ENCODE data around the gene OR5M8. TPM values are rescaled to one million over a fixed set of nuclear protein-coding genes. Genes with fewer than 3 reads are reported as not detected.

The OR5M8 gene
- total RNA-seq, 6 experiments from 2014 or later, result not detected

- Mint-ChIP-seq H3K27me3 (ENCODE audit: insufficient read depth) (no peaks in the 10 kb centered on the region; the same call in 1 of the 2 replicates), H3K4me3 (no peak overlapping the region), H3K4me1 (ENCODE audit: low read depth) (no peaks in the 10 kb centered on the region), H3K9me3 (peaks cover 38% of the 10 kb centered on the region), H3K27ac (no peak overlapping the region), H3K36me3 (ENCODE audit: low read depth) (no peaks in the 10 kb centered on the region; the same call in 1 of the 2 replicates)
- no peak for DNase-seq
- TF ChIP-seq CTCF (IDR thresholded peaks at IDR 0.05), result no peak
Observed at GRCh38 chr11:56509439-56509838, 18.3 kb upstream of the OR5M8 start.

GRCh38 chr11:56497010-56497409, 5.8 kb upstream of the OR5M8 start:
- H3K27me3 Mint-ChIP-seq (ENCODE audit: insufficient read depth), result no peaks in the 10 kb centered on the region; the same call in 1 of the 2 replicates
- peaks cover 25% of the 10 kb centered on the region for H3K9me3 Mint-ChIP-seq

GRCh38 chr11:56495117-56495516, 3.9 kb upstream of the OR5M8 start:
- H3K27me3 Mint-ChIP-seq (ENCODE audit: insufficient read depth), result no peaks in the 10 kb centered on the region; the same call in 1 of the 2 replicates
- TF ChIP-seq CTCF (IDR thresholded peaks at IDR 0.05), result no peak
- H3K4me1 Mint-ChIP-seq (ENCODE audit: low read depth), result no peaks in the 10 kb centered on the region
- no peak for DNase-seq
- no peak overlapping the region for H3K4me3 Mint-ChIP-seq
- H3K27ac Mint-ChIP-seq, result no peak overlapping the region
- H3K9me3 Mint-ChIP-seq, result peaks cover 19% of the 10 kb centered on the region
- no peaks in the 10 kb centered on the region for H3K36me3 Mint-ChIP-seq (ENCODE audit: low read depth)

More at GRCh38 chr11:56497010-56497409, 5.8 kb upstream of the OR5M8 start:
- Mint-ChIP-seq H3K4me1 (ENCODE audit: low read depth) (no peaks in the 10 kb centered on the region), H3K27ac (no peak overlapping the region), H3K36me3 (ENCODE audit: low read depth) (no peaks in the 10 kb centered on the region), H3K4me3 (no peak overlapping the region)
- no peak for TF ChIP-seq CTCF (IDR thresholded peaks at IDR 0.05)
- no peak for DNase-seq

- H3K9me3 Mint-ChIP-seq, result peaks cover 20% of the 10 kb centered on the region
- no peak overlapping the region for H3K27ac Mint-ChIP-seq
- H3K27me3 Mint-ChIP-seq (ENCODE audit: insufficient read depth), result no peaks in the 10 kb centered on the region
- DNase-seq, result no peak
- H3K4me3 Mint-ChIP-seq, result no peak overlapping the region
- no peaks in the 10 kb centered on the region for H3K4me1 Mint-ChIP-seq (ENCODE audit: low read depth)
- TF ChIP-seq CTCF (IDR thresholded peaks at IDR 0.05), result no peak
- no peaks in the 10 kb centered on the region for H3K36me3 Mint-ChIP-seq (ENCODE audit: low read depth)
Observed at GRCh38 chr11:56486801-56487200, 4.4 kb downstream of the OR5M8 start.

GRCh38 chr11:56474729-56475235, 16.4 kb downstream of the OR5M8 start:
- TF ChIP-seq CTCF (IDR thresholded peaks at IDR 0.05), result no peak
- H3K36me3 Mint-ChIP-seq (ENCODE audit: low read depth), result 0 out of 2 replicates have a peak, but pooled peaks cover 3% of the 10 kb centered on the region
- H3K4me3 Mint-ChIP-seq, result no peak overlapping the region
- DNase-seq, result no peak
- H3K9me3 Mint-ChIP-seq, result peaks cover 14% of the 10 kb centered on the region
- no peaks in the 10 kb centered on the region for H3K4me1 Mint-ChIP-seq (ENCODE audit: low read depth)
- H3K27me3 Mint-ChIP-seq (ENCODE audit: insufficient read depth), result no peaks in the 10 kb centered on the region
- H3K27ac Mint-ChIP-seq, result no peak overlapping the region

All from HFFc6 (cell line).